ENCODE data around the gene SMARCB1.

GRCh38 chr22:23763954-23764353 is 22.8 kb upstream of the SMARCB1 start:
- TF ChIP-seq CTCF (IDR thresholded peaks at IDR 0.05), result no peak
- TF ChIP-seq POLR2AphosphoS5 (IDR thresholded peaks at IDR 0.05), result no peak
- no peak for TF ChIP-seq POLR2A (IDR thresholded peaks at IDR 0.05)
